ENCODE measurements around the gene RGS1. TPM values are rescaled to one million over a fixed set of nuclear protein-coding genes. Genes with fewer than 3 reads are reported as not detected.

The RGS1 gene
- total and polyA plus RNA-seq, 9 of the 15 experiments (the other 6 are each of a cell fraction or from before 2014, with no cell fraction given), result not detected

DNA sequence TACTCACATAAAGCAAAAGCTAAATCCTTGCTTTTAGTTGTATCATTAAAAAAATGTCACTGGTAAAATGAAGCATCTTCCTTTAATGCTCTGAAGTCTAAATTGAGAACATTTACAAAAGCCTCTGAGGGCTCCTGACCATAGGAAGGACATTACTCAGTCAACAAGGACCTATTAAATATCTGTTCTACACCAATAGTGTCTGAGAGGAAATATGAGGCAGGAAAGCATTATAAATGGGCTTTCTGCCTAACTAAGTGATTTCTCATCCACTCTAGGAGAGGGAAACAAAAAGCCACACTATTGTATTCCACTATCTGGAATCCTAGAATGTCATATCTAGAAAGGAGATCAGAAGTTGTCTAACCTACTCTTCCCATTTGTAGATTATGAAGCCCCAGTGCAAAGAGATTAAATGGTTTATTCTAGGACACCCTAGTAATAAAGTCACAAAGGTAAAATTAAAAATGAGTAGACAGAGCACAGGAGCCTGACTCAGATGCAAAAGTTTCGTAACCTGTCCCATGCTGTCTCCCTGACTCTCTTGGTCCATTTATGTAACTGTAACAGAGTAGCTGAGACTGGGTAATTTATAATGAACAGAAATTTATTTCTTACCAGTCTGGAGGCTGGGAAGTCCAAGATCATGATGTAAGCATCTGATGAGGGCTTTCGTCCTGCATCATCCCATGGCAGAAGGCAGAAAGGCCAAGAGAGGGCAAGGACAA lies 17.6 kb downstream of the RGS1 start:
- no peaks in the 10 kb centered on the region for H3K79me2 ChIP-seq (ENCODE audit: control insufficient read depth, insufficient read depth, low read length)
- no peak overlapping the region for H3K4me2 ChIP-seq (ENCODE audit: insufficient read depth, low read length)
- BruUV-seq (replicated peaks), result no TSS peak
- H2AFZ ChIP-seq (ENCODE audit: low read depth, low read length), result no peak overlapping the region
- H3K27ac ChIP-seq (ENCODE audit: extremely low read depth, low read depth, low read length), result no peak overlapping the region
- H3K36me3 ChIP-seq (ENCODE audit: control insufficient read depth, insufficient read depth, low read length), result no peaks in the 10 kb centered on the region
- ChIA-PET POLR2A (interaction anchor here (0.7 to 0.9 kb wide), 2 partner anchors 14 to 51 kb away, joined by 3 read pairs; no protein-coding TSS in a partner anchor), CTCF (ENCODE audit: low intra/inter-chr PET ratio) (no interaction called here)
- FAIRE-seq (no peak), ATAC-seq (no peak), DNase-seq (ENCODE audit: extremely low read depth in 1 of 4, low spot score in 3 of 4) (no peak)
- H4K20me1 ChIP-seq (replicated peaks; ENCODE audit: control insufficient read depth, insufficient read depth, low read length), result no peaks in the 10 kb centered on the region
- no peaks in the 10 kb centered on the region for H3K9me1 ChIP-seq (ENCODE audit: control insufficient read depth, insufficient read depth, low read length)
- no peak for TF ChIP-seq KAT2B (IDR thresholded peaks at IDR 0.05; ENCODE audit: low read depth, low read length)
- TF ChIP-seq ZNF766 (CRISPR knock-in tag; conservative IDR thresholded peaks at IDR 0.05), result no peak
- TF ChIP-seq LCOR (CRISPR knock-in tag; IDR thresholded peaks at IDR 0.05), result no peak
- no peak for TF ChIP-seq ZBTB7A (IDR thresholded peaks at IDR 0.05; ENCODE audit: borderline replicate concordance, control insufficient read depth, low read depth, low read length)
- TF ChIP-seq CEBPG (CRISPR knock-in tag; IDR thresholded peaks at IDR 0.05), result no peak
- no peak for TF ChIP-seq CEBPG (tag; conservative IDR thresholded peaks at IDR 0.05 in 1 of 2, IDR thresholded peaks at IDR 0.05 in 1 of 2)
- TF ChIP-seq, protein P1, sequence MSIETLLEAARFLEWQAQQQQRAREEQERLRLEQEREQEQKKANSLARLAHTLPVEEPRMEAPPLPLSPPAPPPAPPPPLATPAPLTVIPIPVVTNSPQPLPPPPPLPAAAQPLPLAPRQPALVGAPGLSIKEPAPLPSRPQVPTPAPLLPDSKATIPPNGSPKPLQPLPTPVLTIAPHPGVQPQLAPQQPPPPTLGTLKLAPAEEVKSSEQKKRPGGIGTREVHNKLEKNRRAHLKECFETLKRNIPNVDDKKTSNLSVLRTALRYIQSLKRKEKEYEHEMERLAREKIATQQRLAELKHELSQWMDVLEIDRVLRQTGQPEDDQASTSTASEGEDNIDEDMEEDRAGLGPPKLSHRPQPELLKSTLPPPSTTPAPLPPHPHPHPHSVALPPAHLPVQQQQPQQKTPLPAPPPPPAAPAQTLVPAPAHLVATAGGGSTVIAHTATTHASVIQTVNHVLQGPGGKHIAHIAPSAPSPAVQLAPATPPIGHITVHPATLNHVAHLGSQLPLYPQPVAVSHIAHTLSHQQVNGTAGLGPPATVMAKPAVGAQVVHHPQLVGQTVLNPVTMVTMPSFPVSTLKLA (conservative IDR thresholded peaks at IDR 0.05), result no peak
- TF ChIP-seq, protein P2, sequence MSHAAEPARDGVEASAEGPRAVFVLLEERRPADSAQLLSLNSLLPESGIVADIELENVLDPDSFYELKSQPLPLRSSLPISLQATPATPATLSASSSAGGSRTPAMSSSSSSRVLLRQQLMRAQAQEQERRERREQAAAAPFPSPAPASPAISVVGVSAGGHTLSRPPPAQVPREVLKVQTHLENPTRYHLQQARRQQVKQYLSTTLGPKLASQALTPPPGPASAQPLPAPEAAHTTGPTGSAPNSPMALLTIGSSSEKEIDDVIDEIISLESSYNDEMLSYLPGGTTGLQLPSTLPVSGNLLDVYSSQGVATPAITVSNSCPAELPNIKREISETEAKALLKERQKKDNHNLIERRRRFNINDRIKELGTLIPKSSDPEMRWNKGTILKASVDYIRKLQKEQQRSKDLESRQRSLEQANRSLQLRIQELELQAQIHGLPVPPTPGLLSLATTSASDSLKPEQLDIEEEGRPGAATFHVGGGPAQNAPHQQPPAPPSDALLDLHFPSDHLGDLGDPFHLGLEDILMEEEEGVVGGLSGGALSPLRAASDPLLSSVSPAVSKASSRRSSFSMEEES (CRISPR knock-in tag; IDR thresholded peaks at IDR 0.05), result no peak
- no peak for TF ChIP-seq SMAD3 (CRISPR knock-in tag; conservative IDR thresholded peaks at IDR 0.05)
- TF ChIP-seq PCBP1 (IDR thresholded peaks at IDR 0.05; ENCODE audit: low read depth, low read length, poor library complexity, severe bottlenecking), result no peak
- no peak overlapping the region for H3K9ac ChIP-seq (ENCODE audit: insufficient read depth in 1 of 2, low read depth in 2 of 2, low read length in 2 of 2)
- intact Hi-C loops (cut with micrococcal nuclease), result no loop called here
- in situ Hi-C loops (cut with MboI), result no loop called here
- no peak overlapping the region for H3K4me3 ChIP-seq
- H3K27me3 ChIP-seq (ENCODE audit: control insufficient read depth in 2 of 2, insufficient read depth in 2 of 2, low read length in 2 of 2), result no peaks in the 10 kb centered on the region
- no peaks in the 10 kb centered on the region for H3K9me3 ChIP-seq (replicated peaks; ENCODE audit: control insufficient read depth, insufficient read depth, low read depth, low read length)
- H3K4me1 ChIP-seq (replicated peaks in 1 of 2; ENCODE audit: control insufficient read depth in 2 of 2, insufficient read depth in 2 of 2, low read length in 2 of 2), result no peaks in the 10 kb centered on the region
- WGBS (ENCODE audit: insufficient coverage, low coverage, missing lambda C conversion rate), result 0% methylated on average over 2 of the region's 2 CpGs

All from K562 (cell line).